ENCODE results near the gene SEMA5A. TPM values are rescaled to one million over a fixed set of nuclear protein-coding genes. Genes with fewer than 3 reads are reported as not detected.

SEMA5A gene
- total and polyA plus RNA-seq, 8 donors, result 18.2 to 29.5 (median 20.8) TPM

DNA sequence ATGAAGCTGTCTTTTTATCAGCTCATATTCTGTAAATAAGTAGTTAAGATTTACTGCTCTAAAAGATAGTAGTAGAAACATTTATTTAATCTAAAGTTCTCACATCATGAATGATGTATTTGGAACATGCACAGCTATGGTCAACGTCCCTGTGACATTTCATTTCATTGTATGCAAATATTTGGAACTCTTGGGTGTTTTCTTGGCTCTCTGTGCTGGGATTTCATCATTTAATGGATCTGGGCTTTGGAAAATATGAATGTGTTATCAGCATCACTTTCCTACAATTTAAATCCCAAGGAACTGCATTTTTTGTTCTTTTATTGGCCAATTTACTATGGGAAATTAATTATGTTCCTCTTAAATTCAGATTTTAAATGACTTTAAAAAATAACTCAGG is 462.9 kb downstream of the SEMA5A start:
- TF ChIP-seq, protein P1, sequence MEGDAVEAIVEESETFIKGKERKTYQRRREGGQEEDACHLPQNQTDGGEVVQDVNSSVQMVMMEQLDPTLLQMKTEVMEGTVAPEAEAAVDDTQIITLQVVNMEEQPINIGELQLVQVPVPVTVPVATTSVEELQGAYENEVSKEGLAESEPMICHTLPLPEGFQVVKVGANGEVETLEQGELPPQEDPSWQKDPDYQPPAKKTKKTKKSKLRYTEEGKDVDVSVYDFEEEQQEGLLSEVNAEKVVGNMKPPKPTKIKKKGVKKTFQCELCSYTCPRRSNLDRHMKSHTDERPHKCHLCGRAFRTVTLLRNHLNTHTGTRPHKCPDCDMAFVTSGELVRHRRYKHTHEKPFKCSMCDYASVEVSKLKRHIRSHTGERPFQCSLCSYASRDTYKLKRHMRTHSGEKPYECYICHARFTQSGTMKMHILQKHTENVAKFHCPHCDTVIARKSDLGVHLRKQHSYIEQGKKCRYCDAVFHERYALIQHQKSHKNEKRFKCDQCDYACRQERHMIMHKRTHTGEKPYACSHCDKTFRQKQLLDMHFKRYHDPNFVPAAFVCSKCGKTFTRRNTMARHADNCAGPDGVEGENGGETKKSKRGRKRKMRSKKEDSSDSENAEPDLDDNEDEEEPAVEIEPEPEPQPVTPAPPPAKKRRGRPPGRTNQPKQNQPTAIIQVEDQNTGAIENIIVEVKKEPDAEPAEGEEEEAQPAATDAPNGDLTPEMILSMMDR (IDR thresholded peaks at IDR 0.05), result no peak
- Histone ChIP-seq H3K4me1 (no peaks in the 10 kb centered on the region), H3K36me3 (no peaks in the 10 kb centered on the region), H3K9me3 (no peaks in the 10 kb centered on the region), H3K27me3 (no peaks in the 10 kb centered on the region), H3K4me3 (no peak overlapping the region), H3K27ac (no peak overlapping the region)
- DNase-seq (peak in 2 of 4 donors; percentile 73 to 79), ATAC-seq (no peak)
- intact Hi-C loops (cut with DNase I), result no loop called here

DNA sequence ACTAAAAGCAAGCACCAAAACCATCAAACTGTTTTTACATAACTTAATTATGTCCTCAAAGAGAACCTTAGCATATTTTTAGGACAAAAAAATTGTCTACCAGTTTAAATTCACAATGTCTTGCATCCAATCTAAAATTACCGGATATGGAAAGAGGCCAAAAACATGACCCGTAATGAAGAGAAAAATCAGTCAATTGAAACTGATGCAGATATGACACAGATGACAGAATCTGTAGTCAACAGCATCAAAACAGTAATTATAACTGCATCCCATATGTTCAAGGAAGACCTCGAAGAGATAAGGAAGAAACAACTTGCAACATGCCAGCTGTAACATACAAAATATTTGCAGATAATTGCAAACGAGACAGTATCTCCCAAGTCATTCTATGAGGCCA is 473.2 kb downstream of the SEMA5A start:
- Histone ChIP-seq H3K36me3 (no peaks in the 10 kb centered on the region), H3K4me3 (no peak overlapping the region), H3K9me3 (no peaks in the 10 kb centered on the region), H3K4me1 (no peaks in the 10 kb centered on the region), H3K27me3 (no peaks in the 10 kb centered on the region), H3K27ac (no peak overlapping the region)
- intact Hi-C loops (cut with DNase I), result no loop called here
- TF ChIP-seq, protein P1 (IDR thresholded peaks at IDR 0.05), result no peak
- no peak for DNase-seq
- no peak for ATAC-seq

DNA sequence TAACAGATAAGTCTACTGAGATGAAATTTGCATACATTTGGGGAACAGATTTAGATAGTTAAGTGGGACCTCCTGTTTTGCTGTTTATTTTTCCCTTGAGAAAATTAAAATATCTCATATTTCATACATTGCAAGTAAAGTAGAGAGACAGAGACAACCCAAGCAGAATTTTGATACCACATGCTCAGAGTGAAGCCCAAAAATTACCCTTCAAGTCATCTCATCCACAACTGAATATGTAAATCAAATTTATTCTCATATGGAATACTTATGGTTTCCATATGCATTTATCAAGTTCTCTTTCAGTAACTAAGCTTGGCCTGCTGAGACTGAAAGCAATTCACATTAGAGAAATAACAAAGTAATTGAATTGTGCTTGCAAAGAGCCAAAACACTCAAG is 474.4 kb downstream of the SEMA5A start:
- no peaks in the 10 kb centered on the region for H3K27me3 ChIP-seq
- H3K27ac ChIP-seq, result no peak overlapping the region
- TF ChIP-seq, protein P1 (IDR thresholded peaks at IDR 0.05), result no peak
- ATAC-seq, result no peak
- no peak overlapping the region for H3K4me3 ChIP-seq
- DNase-seq, result no peak
- no peaks in the 10 kb centered on the region for H3K36me3 ChIP-seq
- no peaks in the 10 kb centered on the region for H3K9me3 ChIP-seq
- no peaks in the 10 kb centered on the region for H3K4me1 ChIP-seq
- intact Hi-C loops (cut with DNase I), result no loop called here

DNA sequence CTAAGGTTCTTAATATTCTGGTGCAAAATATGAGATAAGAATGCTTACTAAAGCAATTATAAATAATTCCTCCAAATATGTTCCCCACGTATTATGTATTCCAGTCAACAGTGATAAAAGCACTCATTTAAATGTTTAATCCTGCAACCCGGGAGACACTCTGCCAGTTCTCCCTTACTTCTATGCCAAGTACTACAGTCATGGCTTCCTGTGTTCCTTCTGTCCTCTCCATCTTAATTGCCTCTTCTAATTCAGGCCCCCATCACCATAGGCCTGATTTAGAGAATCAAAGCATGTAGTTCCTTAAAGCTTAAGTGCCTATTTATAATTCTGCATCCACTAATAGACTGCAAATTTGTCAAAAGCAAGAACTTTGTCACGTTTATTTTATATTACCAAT is 474.8 kb downstream of the SEMA5A start:
- no peak overlapping the region for H3K27ac ChIP-seq
- intact Hi-C loops (cut with DNase I), result no loop called here
- ATAC-seq (no peak), DNase-seq (no peak)
- H3K4me3 ChIP-seq, result no peak overlapping the region
- H3K4me1 ChIP-seq, result no peaks in the 10 kb centered on the region
- no peaks in the 10 kb centered on the region for H3K36me3 ChIP-seq
- TF ChIP-seq, protein P1 (IDR thresholded peaks at IDR 0.05), result no peak
- no peaks in the 10 kb centered on the region for H3K9me3 ChIP-seq
- no peaks in the 10 kb centered on the region for H3K27me3 ChIP-seq

DNA sequence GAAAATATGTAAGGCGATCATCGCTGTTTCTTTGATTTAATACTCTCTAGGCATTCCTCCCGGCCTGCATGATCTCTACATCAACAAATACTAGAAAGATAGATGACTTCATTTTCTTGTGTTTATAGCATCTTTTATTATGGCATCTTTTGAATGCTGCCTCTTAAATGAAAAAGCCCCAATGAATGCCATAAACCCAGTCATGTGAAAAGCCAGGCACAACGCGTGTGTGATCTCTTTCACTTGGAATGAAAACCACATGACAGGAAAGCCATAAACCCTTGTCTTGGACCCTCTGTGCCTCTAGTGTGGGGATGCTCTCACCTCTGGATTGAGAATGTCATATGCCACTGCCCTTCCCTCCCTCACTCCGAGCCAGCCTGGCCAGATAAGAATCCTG is 476.2 kb downstream of the SEMA5A start:
- ATAC-seq, result no peak
- TF ChIP-seq, protein P1 (IDR thresholded peaks at IDR 0.05), result no peak
- no peaks in the 10 kb centered on the region for H3K4me1 ChIP-seq
- H3K9me3 ChIP-seq, result no peaks in the 10 kb centered on the region
- intact Hi-C loops (cut with DNase I), result no loop called here
- H3K27me3 ChIP-seq, result no peaks in the 10 kb centered on the region
- no peaks in the 10 kb centered on the region for H3K36me3 ChIP-seq
- DNase-seq, result no peak
- H3K27ac ChIP-seq, result no peak overlapping the region
- H3K4me3 ChIP-seq, result no peak overlapping the region
